OCI-LY1 (cell line): Measurements from ENCODE around the gene LAMTOR4.
"Not testable (repeated sequence)": the region's sequence is repeated elsewhere in the genome, so short reads cannot be mapped to it uniquely, and the experiment has no call there.

Experiments used
- H2AFZ ChIP-seq: fragments of 200-600 bp; sonication (generic), shearing (Covaris generic); 2 replicates; pipeline ENCODE4 v1.6.0; 2014; ENCODE audit warnings: antibody characterized with exemption, mild to moderate bottlenecking, low read length
- H3F3A ChIP-seq: fragments of 200-600 bp; sonication (generic), shearing (Covaris generic); 2 replicates; pipeline ENCODE4 v1.6.0; 2014; ENCODE audit warnings: mild to moderate bottlenecking, antibody characterized with exemption, low read length, moderate library complexity; ENCODE audit not compliant: insufficient read depth
- H3K27ac ChIP-seq: fragments of 200-600 bp; sonication (generic); 2 replicates; pipeline ENCODE4 v1.5.1; 2014; ENCODE audit warnings: low read length, mixed run types, mild to moderate bottlenecking, low read depth; ENCODE audit not compliant: poor library complexity, severe bottlenecking
- H3K27me3 ChIP-seq: fragments of 200-600 bp; sonication (generic); 2 replicates; pipeline ENCODE4 v1.6.0; 2014; ENCODE audit warnings: antibody characterized with exemption, mild to moderate bottlenecking, low read length, moderate library complexity; ENCODE audit not compliant: insufficient read depth
- H3K36me3 ChIP-seq: fragments of 200-600 bp; sonication (generic); 2 replicates; pipeline ENCODE4 v1.6.1; 2014; ENCODE audit warnings: mild to moderate bottlenecking, antibody characterized with exemption, low read length, moderate library complexity, mixed read lengths; ENCODE audit not compliant: insufficient read depth
- H3K4me1 ChIP-seq: fragments of 200-600 bp; sonication (generic); 2 replicates; pipeline ENCODE4 v1.5.1; 2014; ENCODE audit warnings: mild to moderate bottlenecking, low read length, moderate library complexity; ENCODE audit not compliant: insufficient read depth, severe bottlenecking
- H3K4me2 ChIP-seq: fragments of 200-600 bp; sonication (generic), shearing (Covaris generic); 2 replicates; pipeline ENCODE4 v1.6.1; 2014; ENCODE audit warnings: low read length
- H3K4me3 ChIP-seq: fragments of 200-600 bp; sonication (generic); 2 replicates; pipeline ENCODE4 v1.5.1; 2014; ENCODE audit warnings: low read length, low read depth, mild to moderate bottlenecking, mixed read lengths; ENCODE audit not compliant: poor library complexity, severe bottlenecking
- H3K79me2 ChIP-seq: fragments of 200-600 bp; shearing (Covaris generic); 2 replicates; pipeline ENCODE4 v1.6.1; 2016; ENCODE audit warnings: mixed run types, low read length, mixed read lengths; ENCODE audit not compliant: insufficient read depth
- H3K9ac ChIP-seq: fragments of 200-600 bp; sonication (generic), shearing (Covaris generic); 2 replicates; pipeline ENCODE4 v1.6.1; 2014; ENCODE audit warnings: mild to moderate bottlenecking, low read length, mixed read lengths
- H3K9me2 ChIP-seq: fragments of 200-600 bp; sonication (generic), shearing (Covaris generic); 2 replicates; pipeline ENCODE4 v1.6.1; 2014; ENCODE audit warnings: low read depth, mild to moderate bottlenecking, low read length, mixed read lengths
- H3K9me3 ChIP-seq: fragments of 200-600 bp; shearing (Covaris generic); 2 replicates; pipeline ENCODE4 v1.6.1; 2014; ENCODE audit warnings: low read length, mixed read lengths
- H4K20me1 ChIP-seq: fragments of 200-600 bp; sonication (generic), shearing (Covaris generic); 2 replicates; pipeline ENCODE4 v1.6.0; 2016; ENCODE audit warnings: mild to moderate bottlenecking, low read length; ENCODE audit not compliant: insufficient read depth
- CTCF ChIP-seq: fragments of 200-600 bp; sonication (generic), shearing (Covaris generic); IDR thresholded peaks from 2 replicates; pipeline ENCODE4 v1.5.1; 2017; ENCODE audit warnings: mild to moderate bottlenecking, antibody characterized with exemption, low read length, moderate library complexity, mixed read lengths
- EZH2 ChIP-seq: fragments of 200-600 bp; sonication (generic), shearing (Covaris generic); IDR thresholded peaks from 2 replicates; pipeline ENCODE4 v1.8.0; 2017; ENCODE audit warnings: borderline replicate concordance, mixed run types, mild to moderate bottlenecking, antibody characterized with exemption, low read length, moderate library complexity, mixed read lengths

The LAMTOR4 gene

GRCh38 chr7:100175296-100175935, 26.7 kb downstream of the LAMTOR4 start:
- H3K4me2 ChIP-seq: no peak overlapping the region
- H3K27me3 ChIP-seq: peaks cover 7% of the 10 kb centered on the region
- H3K36me3 ChIP-seq: no peaks in the 10 kb centered on the region; the same call in 1 of the 2 replicates
- H3K27ac ChIP-seq: no peak overlapping the region
- no peaks in the 10 kb centered on the region for H3K79me2 ChIP-seq
- H3K4me1 ChIP-seq: peaks cover 30% of the 10 kb centered on the region
- H3K4me3 ChIP-seq: no peak overlapping the region
- no peaks in the 10 kb centered on the region for H4K20me1 ChIP-seq
- no peak for TF ChIP-seq EZH2
- TF ChIP-seq CTCF: no peak
- no peaks in the 10 kb centered on the region; the same call in 1 of the 2 replicates for H3F3A ChIP-seq
- no peak overlapping the region for H2AFZ ChIP-seq
- no peaks in the 10 kb centered on the region for H3K9me2 ChIP-seq
- H3K9ac ChIP-seq: no peak overlapping the region
- no peaks in the 10 kb centered on the region for H3K9me3 ChIP-seq

GRCh38 chr7:100176096-100177044, 27.7 kb downstream of the LAMTOR4 start:
- H2AFZ ChIP-seq: no peak overlapping the region
- TF ChIP-seq EZH2 (no peak), CTCF (no peak)
- H3K4me1 ChIP-seq: peaks cover 33% of the 10 kb centered on the region
- no peaks in the 10 kb centered on the region for H3K9me3 ChIP-seq
- no peaks in the 10 kb centered on the region for H3K79me2 ChIP-seq
- H4K20me1 ChIP-seq: no peaks in the 10 kb centered on the region
- H3K9ac ChIP-seq: peak overlapping the region; percentile 67
- H3K36me3 ChIP-seq: no peaks in the 10 kb centered on the region; the same call in 1 of the 2 replicates
- H3F3A ChIP-seq: no peaks in the 10 kb centered on the region; the same call in 1 of the 2 replicates
- H3K4me2 ChIP-seq: peak overlapping the region; percentile 81
- no peak overlapping the region for H3K27ac ChIP-seq
- peak overlapping the region; percentile 74 for H3K4me3 ChIP-seq
- no peaks in the 10 kb centered on the region for H3K27me3 ChIP-seq
- no peaks in the 10 kb centered on the region for H3K9me2 ChIP-seq

GRCh38 chr7:100177045-100178001, 28.6 kb downstream of the LAMTOR4 start, which contains the start of the genes GPC2 and STAG3:
TSS of gene GPC2 (minus strand) at chr7:100177381. CDS start at chr7:100177199, 182 bp downstream.
TSS of gene STAG3 (plus strand) at chr7:100177918. CDS start at chr7:100180557, 2,639 bp downstream.
- H3K4me2 ChIP-seq: peak within 1 kb of the TSS; percentile 81
- H3K4me3 ChIP-seq: peak within 1 kb of the TSS; percentile 74
- peak within 1 kb of the TSS; percentile 42; the same call in 1 of the 2 replicates for H2AFZ ChIP-seq
- H3K9me2 ChIP-seq: no peaks in the 10 kb centered on the region
- H3K36me3 ChIP-seq: no peaks in the 10 kb centered on the region; the same call in 1 of the 2 replicates
- peaks cover 41% of the 10 kb centered on the region for H3K4me1 ChIP-seq
- no peaks in the 10 kb centered on the region; the same call in 1 of the 2 replicates for H3F3A ChIP-seq
- peak within 1 kb of the TSS; percentile 67 for H3K9ac ChIP-seq
- TF ChIP-seq EZH2: no peak
- H3K79me2 ChIP-seq: no peaks in the 10 kb centered on the region
- no peak within 1 kb of the TSS for H3K27ac ChIP-seq
- H3K27me3 ChIP-seq: no peaks in the 10 kb centered on the region
- no peaks in the 10 kb centered on the region for H3K9me3 ChIP-seq
- no peaks in the 10 kb centered on the region for H4K20me1 ChIP-seq

GRCh38 chr7:100180084-100180483, 31.4 kb downstream of the LAMTOR4 start:
- H3K79me2 ChIP-seq, H3F3A ChIP-seq, H3K9me2 ChIP-seq, H3K27me3 ChIP-seq, H3K9me3 ChIP-seq, H3K36me3 ChIP-seq, H3K4me3 ChIP-seq, H4K20me1 ChIP-seq, H2AFZ ChIP-seq, H3K9ac ChIP-seq: not testable (repeated sequence)
- H3K27ac ChIP-seq: peak overlapping the region; percentile 59
- H3K4me2 ChIP-seq: peak overlapping the region; percentile 5; the same call in 1 of the 2 replicates
- peaks cover 50% of the 10 kb centered on the region for H3K4me1 ChIP-seq

- H3K9ac ChIP-seq, H3K27me3 ChIP-seq, H3F3A ChIP-seq, H3K79me2 ChIP-seq, H3K36me3 ChIP-seq, H3K4me3 ChIP-seq, H3K9me3 ChIP-seq, H3K9me2 ChIP-seq, H4K20me1 ChIP-seq: not testable (repeated sequence)
- H3K4me2 ChIP-seq: peak overlapping the region; percentile 58
- peak overlapping the region; percentile 59 for H3K27ac ChIP-seq
- peaks cover 39% of the 10 kb centered on the region for H3K4me1 ChIP-seq
- 0 out of 2 replicates have a peak overlapping the region, but pooled peaks have one; percentile 23 for H2AFZ ChIP-seq
Observed at GRCh38 chr7:100182616-100183015, 33.9 kb downstream of the LAMTOR4 start.
